ENCODE results near the gene TRNAU1AP.

DNA sequence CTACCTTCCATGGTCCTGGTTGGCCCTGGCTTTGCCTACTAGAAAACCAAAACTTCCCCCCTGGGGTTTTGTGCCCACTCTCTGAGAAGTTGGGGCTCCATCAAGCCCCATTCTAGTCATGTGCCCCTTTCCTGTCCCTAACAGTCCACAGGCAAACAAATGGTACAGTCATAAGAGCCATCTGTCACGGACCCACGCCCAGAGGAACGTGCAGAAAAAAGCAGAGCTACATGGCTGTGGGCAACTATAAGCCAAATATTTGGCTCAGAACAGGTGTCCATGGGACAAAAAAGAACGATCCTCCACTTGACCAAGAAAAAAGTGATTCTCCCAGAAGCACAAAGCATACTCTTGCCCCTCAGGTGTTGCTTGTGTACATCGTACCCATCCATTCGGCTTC, 14.6 kb upstream of the TRNAU1AP start:
- TF ChIP-seq, protein P1, sequence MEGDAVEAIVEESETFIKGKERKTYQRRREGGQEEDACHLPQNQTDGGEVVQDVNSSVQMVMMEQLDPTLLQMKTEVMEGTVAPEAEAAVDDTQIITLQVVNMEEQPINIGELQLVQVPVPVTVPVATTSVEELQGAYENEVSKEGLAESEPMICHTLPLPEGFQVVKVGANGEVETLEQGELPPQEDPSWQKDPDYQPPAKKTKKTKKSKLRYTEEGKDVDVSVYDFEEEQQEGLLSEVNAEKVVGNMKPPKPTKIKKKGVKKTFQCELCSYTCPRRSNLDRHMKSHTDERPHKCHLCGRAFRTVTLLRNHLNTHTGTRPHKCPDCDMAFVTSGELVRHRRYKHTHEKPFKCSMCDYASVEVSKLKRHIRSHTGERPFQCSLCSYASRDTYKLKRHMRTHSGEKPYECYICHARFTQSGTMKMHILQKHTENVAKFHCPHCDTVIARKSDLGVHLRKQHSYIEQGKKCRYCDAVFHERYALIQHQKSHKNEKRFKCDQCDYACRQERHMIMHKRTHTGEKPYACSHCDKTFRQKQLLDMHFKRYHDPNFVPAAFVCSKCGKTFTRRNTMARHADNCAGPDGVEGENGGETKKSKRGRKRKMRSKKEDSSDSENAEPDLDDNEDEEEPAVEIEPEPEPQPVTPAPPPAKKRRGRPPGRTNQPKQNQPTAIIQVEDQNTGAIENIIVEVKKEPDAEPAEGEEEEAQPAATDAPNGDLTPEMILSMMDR (IDR thresholded peaks at IDR 0.05; ENCODE audit: low read depth, low read length) = no peak
- TF ChIP-seq EZH2phosphoT487 (IDR thresholded peaks at IDR 0.05; ENCODE audit: low read depth) = no peak

Data from OCI-LY3 (cell line).